NCI-H2227 (cell line): ENCODE data around the gene GALNT10.

Source experiments
- DNase-seq: peaks from one replicate; lab custom pipeline; 2025; ENCODE audit not compliant: unreplicated experiment; lab: John Stamatoyannopoulos, UW

Gene GALNT10

GRCh38 chr5:154400678-154401077 lies 210.1 kb downstream of the GALNT10 start:
- DNase-seq = no peak

- DNase-seq = peak; percentile 6
Observed at GRCh38 chr5:154401355-154401754, 210.8 kb downstream of the GALNT10 start.

GRCh38 chr5:154401931-154402330 lies 211.4 kb downstream of the GALNT10 start:
- DNase-seq = no peak

- no peak for DNase-seq
Observed at GRCh38 chr5:154402611-154403010, 212.1 kb downstream of the GALNT10 start.

GRCh38 chr5:154403234-154403633 lies 212.7 kb downstream of the GALNT10 start:
- DNase-seq = no peak

- DNase-seq = peak; percentile 14
Observed at GRCh38 chr5:154403776-154404387, 213.3 kb downstream of the GALNT10 start.

GRCh38 chr5:154405078-154405792 lies 214.7 kb downstream of the GALNT10 start:
- DNase-seq = peak; percentile 77

GRCh38 chr5:154406231-154406630 lies 215.7 kb downstream of the GALNT10 start:
- DNase-seq = no peak

- no peak for DNase-seq
Observed at GRCh38 chr5:154406826-154407225, 216.3 kb downstream of the GALNT10 start.

- DNase-seq = no peak
Observed at GRCh38 chr5:154408811-154409210, 218.3 kb downstream of the GALNT10 start.

- no peak for DNase-seq
Observed at GRCh38 chr5:154409230-154409840, 218.8 kb downstream of the GALNT10 start.

GRCh38 chr5:154410008-154410407 lies 219.5 kb downstream of the GALNT10 start:
- DNase-seq = no peak

GRCh38 chr5:154410786-154411185 lies 220.3 kb downstream of the GALNT10 start:
- no peak for DNase-seq

GRCh38 chr5:154411338-154411737 lies 220.8 kb downstream of the GALNT10 start:
- no peak for DNase-seq

- DNase-seq = no peak
Observed at GRCh38 chr5:154412316-154412715, 221.8 kb downstream of the GALNT10 start.

- no peak for DNase-seq
Observed at GRCh38 chr5:154412925-154413324, 222.4 kb downstream of the GALNT10 start.

GRCh38 chr5:154415114-154415513 lies 224.6 kb downstream of the GALNT10 start:
- no peak for DNase-seq

GRCh38 chr5:154418344-154418820 lies 227.8 kb downstream of the GALNT10 start:
- no peak for DNase-seq

- DNase-seq = no peak
Observed at GRCh38 chr5:154419236-154419635, 228.7 kb downstream of the GALNT10 start.

GRCh38 chr5:154421868-154422267 lies 231.3 kb downstream of the GALNT10 start:
- peak; percentile 3 for DNase-seq

- no peak for DNase-seq
Observed at GRCh38 chr5:154422298-154422697, 231.8 kb downstream of the GALNT10 start.

GRCh38 chr5:154428208-154428607 lies 237.7 kb downstream of the GALNT10 start:
- no peak for DNase-seq
